GM12801 (cell line): ENCODE data around the gene TRIM31.

Experiments used
- TF ChIP-seq, protein P1 (sequence below): IDR thresholded peaks from one replicate; pipeline ENCODE4 v1.5.1; 2011; ENCODE audit warnings: control low read depth; ENCODE audit not compliant: insufficient read length; ENCODE audit errors: extremely low read depth

The TRIM31 gene

DNA sequence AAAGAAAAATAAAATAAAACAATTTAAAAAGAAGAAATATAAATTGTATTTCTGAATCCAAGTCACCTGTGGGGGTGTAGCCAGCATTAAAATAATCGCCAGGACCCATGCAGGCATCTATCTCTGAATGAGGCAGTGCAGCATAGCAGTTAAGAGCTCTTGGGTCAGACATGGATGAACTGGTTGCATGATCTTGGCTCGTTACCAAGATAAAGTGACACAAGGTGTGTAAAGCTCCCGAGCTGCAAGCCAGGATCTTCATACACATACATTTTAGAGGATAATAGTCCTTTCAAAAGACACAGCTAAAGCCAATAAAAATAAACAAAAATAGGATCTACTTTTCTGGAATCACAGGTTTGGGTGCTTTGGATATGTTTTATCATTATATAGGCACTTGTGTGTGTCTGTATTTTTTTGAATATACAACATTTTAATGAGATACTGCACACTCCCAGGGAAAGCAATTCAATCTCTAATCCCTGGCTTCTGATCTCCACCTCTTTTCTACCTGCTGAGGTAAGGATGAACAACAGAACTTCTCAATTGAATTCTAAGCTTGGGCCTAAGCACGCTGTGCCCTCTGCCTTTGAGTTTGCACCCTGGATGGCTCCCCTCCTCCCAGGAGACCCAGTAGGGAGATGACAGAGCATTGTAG is 39.3 kb upstream of the TRIM31 start:
- TF ChIP-seq, protein P1, sequence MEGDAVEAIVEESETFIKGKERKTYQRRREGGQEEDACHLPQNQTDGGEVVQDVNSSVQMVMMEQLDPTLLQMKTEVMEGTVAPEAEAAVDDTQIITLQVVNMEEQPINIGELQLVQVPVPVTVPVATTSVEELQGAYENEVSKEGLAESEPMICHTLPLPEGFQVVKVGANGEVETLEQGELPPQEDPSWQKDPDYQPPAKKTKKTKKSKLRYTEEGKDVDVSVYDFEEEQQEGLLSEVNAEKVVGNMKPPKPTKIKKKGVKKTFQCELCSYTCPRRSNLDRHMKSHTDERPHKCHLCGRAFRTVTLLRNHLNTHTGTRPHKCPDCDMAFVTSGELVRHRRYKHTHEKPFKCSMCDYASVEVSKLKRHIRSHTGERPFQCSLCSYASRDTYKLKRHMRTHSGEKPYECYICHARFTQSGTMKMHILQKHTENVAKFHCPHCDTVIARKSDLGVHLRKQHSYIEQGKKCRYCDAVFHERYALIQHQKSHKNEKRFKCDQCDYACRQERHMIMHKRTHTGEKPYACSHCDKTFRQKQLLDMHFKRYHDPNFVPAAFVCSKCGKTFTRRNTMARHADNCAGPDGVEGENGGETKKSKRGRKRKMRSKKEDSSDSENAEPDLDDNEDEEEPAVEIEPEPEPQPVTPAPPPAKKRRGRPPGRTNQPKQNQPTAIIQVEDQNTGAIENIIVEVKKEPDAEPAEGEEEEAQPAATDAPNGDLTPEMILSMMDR, result no peak

DNA sequence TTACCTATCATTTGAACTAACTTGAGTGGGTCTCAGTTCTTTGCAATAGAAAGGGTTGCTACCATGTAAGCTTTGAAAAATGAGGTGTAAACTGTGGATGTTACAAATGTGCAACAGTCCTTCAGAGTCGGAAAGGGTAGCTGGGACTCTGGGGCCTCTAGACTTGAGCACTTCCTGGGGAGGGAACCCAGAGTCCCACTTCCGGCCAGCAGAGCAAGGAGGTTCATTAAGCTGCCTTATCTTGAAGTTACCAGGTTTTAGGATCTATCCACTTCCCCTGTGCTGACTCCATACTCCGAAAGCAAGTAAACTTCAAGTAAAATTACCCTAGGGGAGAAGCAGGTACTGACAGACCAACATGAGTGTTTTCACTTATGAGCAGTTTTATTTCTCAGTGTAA is 38.7 kb upstream of the TRIM31 start:
- TF ChIP-seq, protein P1, result no peak

DNA sequence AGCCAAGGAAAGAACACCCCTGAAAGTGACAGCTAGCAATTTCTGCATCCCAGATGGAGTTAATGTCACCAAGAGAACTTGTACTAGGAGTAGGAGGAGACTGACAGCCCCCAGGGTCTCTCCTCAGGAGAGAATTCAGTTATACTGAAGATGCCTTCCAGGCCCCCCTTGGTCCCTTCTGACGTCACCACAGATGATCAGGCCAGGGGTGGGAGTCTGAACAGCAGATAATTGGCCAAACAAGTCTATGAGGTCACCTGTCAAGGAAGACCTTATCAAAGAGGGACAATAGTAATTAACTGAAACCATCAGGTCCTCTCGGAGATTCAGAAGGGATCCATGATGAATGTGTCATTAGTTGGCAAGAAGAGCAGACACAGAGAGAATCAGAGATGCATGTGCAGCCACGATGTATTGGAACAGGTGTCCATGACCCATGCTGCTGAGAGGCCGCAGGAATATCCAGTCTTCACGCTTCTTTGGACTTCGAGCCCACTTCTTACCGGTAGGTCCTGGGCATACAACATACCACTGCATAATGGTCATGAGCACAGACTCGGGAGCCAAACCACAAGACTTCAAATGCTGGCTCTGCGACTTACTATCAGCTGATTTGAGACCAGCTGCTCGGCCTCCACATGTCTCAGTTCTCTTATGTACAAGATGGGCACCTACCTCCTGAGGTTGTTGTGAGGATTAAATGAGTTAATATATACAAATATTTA is 37.9 kb upstream of the TRIM31 start:
- TF ChIP-seq, protein P1, result no peak

DNA sequence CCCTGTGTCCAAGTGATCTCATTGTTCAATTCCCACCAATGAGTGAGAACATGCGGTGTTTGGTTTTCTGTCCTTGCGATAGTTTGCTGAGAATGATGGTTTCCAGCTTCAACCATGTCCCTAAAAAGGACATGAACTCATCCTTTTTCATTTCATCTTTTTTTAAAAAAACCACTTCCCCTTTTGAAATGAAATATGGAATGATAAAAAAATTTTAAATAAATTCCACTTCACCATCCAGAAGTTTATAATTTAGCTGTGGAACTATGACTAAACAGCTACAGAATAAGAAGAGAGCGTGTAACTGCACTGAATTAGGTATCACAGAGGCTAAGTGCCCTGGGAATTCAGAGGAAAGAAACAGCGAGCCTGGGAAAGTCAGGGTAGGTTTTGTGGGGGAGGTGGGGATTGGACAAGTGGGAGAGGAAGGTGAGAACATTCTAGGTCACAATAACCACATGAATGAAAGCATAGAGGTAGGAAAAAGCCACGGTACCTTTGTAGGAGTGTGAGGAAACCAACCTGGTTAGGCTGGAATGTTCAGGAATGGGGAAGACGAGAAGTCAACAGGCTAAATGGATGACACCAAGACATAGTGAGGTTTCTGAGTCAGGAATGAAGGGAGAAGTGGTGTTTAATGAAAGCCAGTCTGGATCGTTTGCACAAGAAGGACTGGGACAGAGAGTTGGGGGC is 37.1 kb upstream of the TRIM31 start:
- TF ChIP-seq, protein P1, result no peak

DNA sequence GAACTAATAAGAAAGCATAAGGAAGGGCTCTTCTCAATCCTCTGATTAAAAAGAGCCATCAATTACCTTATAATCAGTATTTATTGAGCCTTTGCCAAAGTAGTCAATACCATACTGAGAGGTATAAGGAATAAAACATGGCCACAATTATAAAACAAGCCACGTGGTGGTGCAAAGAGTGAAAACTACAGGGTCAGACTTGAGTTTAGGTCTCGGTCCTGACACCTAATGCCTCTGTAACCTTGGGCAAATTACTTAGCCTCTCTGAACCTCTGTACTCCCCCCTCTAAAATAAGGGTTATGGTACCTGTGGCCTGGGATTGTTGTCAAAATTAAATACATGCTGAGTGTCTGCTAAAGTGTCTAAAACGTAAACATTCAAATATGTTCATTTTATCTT is 36.3 kb upstream of the TRIM31 start:
- TF ChIP-seq, protein P1, result no peak

DNA sequence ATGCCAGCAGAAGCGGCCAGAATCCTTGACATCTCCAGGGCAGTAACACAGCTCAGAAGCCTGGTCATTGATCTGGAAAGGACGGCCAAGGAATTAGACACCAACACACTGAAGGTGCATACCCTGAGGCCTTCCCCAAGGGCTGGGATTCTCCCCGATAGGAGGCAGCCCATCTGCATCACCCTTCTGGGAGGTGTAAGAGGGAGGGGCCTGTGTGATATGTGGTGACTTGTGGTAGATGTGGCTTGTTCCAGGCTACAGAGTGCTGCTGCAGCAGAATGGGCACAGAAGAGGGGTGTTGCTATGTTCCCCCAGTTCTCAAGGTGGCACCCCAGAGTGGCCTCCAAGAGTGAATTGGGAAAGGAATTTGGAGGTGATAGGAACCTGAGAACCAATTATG is 34.2 kb upstream of the TRIM31 start:
- TF ChIP-seq, protein P1, result no peak

DNA sequence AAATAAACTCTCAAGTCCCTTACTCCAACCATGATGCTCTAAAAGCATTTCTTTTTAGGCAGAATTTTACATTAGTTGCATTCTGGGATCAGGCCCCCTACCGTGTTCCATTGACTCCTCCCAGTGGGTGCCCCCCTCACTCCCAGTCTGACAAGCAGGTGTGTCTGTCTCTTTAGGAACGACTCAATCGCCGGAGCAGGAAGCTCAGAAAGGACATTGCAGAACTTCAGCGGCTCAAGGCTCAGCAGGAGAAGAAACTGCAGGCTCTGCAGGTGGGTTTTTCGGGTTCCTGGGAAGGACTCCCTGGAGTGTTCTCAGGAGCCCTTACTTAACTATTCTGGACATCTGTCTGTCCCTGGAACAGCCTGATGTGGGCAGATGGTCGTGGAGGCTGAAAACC is 32.9 kb upstream of the TRIM31 start:
- TF ChIP-seq, protein P1, result no peak
